HG02571 (cell line): Measurements from ENCODE around the gene MYO19.
"Not testable (repeated sequence)": the region's sequence is repeated elsewhere in the genome, so short reads cannot be mapped to it uniquely, and the experiment has no call there.

ENCODE experiments used
- ATAC-seq: cut with Tn5 transposase; IDR thresholded peaks from one replicate; pipeline ENCODE4 v1.9.1; 2021; ENCODE audit warnings: mild to moderate bottlenecking, moderate library complexity; ENCODE audit not compliant: unreplicated experiment

The MYO19 gene

DNA sequence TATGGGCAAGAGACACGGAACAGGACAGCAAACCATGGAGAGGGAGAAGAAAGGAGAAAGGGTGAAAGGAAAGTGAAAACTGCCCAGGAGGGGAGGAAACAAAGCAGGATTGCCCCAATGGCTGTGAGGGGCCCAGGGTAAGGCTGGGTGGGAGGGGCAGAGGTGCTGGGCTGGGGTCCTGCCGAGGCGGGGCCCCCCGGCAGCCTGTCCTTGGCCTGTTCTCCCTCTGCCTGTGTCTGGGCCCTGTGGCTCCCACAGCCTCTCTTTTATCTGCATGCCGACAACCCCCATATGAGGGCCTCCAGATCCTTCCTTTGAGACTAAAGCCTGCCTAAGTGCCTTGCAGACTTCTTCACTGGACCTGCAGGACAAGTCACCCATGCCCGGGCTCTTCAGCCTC lies 32.7 kb downstream of the MYO19 start:
- ATAC-seq, result no peak

DNA sequence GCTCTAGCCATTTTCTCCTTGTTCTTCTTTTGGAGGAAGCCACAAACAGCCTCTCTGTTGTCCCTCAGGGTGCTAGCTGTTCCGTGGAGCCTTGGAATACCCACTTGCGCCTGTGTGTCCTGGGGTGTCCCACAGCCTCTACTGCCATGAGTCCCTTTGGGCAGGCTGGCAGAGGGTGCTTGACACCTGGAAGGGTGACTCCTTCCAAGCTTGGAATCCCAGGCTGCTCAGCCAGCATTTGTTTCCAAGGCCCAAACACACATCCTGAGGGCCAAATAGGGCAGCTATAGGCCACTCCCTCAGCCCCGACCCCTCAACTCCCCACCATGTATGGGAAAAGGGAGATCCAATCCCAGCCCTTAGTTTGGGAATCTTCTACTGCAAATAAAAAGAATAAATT lies 33.3 kb downstream of the MYO19 start:
- no peak for ATAC-seq

GRCh38 chr17:36500745-36501225 lies 33.9 kb downstream of the MYO19 start:
- ATAC-seq, result no peak

- ATAC-seq, result no peak
Observed at GRCh38 chr17:36498560-36499300, 35.9 kb downstream of the MYO19 start.

- no peak for ATAC-seq
Observed at GRCh38 chr17:36498155-36498554, 36.5 kb downstream of the MYO19 start.

DNA sequence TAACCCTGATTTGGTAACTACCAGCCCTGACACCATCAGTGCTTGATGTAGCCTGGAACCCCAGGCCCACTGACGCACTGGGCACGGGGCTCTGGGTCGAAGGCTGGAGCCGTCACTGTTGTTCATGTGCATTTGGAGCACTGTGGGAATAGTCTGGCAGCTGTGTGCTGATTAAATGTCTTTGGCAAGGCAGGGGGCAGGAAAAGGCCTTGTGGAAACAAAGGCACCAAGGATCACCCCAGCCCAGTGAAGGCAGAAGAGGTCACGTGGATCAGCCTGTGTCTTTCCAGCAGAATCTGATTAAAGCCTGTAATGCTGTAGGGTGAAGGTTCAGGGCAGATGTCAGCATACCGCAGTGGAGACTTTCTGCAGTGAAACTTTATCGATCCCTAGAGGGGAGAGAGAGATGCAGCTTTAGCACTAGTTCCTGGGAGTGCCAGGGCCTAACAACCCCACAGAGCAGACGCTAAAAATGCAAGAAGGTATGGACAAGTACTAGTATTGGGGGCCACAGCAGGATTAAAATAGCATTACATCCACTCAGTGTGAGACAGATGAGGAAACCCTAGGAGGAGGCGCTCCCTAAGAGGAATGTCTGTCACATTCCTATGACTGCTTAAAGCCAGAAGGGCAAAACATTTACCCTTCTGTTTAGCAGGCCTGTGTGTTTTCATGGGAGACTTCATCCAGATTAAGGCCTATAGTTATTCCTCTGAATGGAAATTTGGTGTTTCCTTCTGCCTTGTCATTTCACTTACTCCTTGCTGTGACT lies 38.5 kb downstream of the MYO19 start:
- no peak for ATAC-seq

- no peak for ATAC-seq
Observed at GRCh38 chr17:36495076-36495578, 39.5 kb downstream of the MYO19 start.

DNA sequence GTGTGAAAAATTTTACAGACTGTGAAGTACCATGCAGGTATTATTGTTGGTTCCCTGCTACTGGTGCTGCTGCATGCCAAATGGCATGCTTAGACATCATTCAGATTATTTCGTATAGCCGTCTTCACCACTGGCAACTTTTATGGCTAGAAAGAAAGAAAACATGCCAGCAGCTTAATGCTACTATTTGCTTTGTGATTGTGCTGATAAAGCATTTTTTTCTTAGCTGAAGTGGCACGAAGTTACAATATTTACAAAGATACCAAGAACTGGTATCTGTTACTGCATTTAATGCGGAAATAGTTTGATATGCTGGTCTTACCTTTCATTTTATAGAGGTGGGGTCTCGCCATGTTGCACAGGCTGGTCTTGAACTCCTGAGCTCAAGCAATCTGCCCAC lies 40.0 kb downstream of the MYO19 start:
- no peak for ATAC-seq

GRCh38 chr17:36493956-36494355 lies 40.7 kb downstream of the MYO19 start:
- ATAC-seq, result no peak

GRCh38 chr17:36486204-36487194 lies 48.2 kb downstream of the MYO19 start, which contains the start of gene ZNHIT3:
ZNHIT3 (plus strand) TSS chr17:36486681; CDS start chr17:36486700, 19 bp downstream.
- peak; percentile 85 for ATAC-seq

DNA sequence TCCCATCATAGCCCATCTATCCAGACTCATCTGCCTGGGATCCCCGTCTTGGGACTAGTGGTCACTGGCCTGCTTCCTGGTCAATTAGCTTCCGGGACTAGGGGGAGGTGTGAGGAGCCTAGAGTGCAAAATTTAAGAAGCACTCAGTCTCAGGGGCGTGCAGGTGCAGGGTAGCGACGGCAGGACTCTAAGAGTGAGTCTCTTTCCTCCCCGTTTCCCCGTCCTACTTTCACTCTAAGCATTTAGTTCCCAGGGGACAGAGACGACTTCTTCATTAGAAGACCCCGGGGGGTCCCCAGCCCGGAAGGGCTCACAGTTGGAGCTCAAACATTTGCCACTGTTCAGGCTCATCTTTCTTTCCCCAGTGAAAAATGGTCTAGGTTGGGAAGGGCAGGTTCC lies 48.9 kb downstream of the MYO19 start:
- ATAC-seq, result no peak

GRCh38 chr17:36485027-36485426 lies 49.6 kb downstream of the MYO19 start:
- ATAC-seq, result no peak

DNA sequence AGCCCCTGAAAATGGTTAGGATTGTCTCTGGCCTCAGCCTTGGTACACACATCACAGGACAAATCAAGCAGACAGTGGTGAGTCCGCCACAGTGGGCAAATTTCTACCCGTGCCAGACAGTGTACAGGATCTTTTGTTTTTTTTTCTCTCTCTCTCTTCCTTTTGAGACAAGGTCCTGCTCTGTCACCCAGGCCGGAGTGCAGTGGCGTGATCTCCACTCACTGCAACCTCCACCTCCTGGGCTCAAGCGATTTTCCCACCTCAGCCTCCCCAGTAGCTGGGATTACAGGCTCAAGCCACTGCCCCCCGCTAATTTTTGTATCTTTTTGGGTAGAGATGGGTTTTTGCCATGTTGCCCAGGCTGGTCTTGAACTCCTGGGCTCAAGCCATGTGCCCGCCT lies 50.6 kb downstream of the MYO19 start:
- ATAC-seq, result not testable (repeated sequence)

- no peak for ATAC-seq
Observed at GRCh38 chr17:36482611-36483504, 51.8 kb downstream of the MYO19 start.

DNA sequence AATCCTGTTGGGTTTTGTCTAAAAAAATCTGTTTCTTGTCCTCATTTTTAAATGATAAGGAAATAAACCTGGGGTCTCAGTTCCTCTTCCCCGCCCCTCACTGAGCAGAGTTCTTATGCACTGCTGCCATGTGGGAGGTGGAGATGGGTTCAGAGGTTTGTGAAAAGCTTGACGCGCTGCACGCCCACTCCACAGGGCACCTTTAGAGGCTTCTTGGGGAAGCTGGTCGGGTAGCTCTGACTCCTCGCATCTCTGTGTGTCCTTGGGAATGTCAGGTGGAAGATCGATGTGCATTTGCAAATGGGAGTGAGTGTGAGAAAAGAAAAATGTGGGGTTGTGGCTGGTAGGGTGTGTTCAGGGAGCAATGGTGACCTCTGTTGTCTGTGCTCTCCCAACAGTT lies 52.8 kb downstream of the MYO19 start:
- no peak for ATAC-seq

DNA sequence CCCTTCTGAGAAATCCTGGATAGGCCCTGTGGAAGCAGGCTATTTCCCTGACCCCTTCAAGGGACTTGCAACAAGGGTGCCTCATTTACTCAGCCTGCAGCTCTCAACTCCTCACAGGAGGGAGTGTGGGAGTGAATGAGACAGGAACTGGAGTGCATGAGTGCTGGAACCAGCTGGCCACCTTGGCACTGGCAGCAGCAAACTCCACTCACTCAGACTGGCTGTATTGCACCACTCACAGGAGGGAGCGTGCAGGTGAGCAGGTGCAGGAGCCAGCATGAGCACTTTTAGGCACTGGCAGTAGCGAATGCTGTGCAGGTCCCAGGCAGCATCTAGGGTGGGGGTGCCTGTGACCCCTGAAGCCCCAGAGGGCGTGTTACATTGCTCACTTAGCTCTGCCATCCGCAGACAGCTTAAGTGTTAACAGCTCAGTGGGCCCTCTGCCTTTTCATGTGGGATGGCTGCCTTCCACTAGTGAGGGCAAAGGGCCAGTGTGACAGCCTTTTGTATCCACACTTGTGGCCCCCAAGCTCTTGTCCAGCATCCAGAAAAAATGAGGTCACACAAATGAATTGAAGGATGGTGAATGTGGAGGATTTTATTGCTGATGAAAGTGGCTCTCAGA lies 59.2 kb downstream of the MYO19 start:
- ATAC-seq, result no peak

DNA sequence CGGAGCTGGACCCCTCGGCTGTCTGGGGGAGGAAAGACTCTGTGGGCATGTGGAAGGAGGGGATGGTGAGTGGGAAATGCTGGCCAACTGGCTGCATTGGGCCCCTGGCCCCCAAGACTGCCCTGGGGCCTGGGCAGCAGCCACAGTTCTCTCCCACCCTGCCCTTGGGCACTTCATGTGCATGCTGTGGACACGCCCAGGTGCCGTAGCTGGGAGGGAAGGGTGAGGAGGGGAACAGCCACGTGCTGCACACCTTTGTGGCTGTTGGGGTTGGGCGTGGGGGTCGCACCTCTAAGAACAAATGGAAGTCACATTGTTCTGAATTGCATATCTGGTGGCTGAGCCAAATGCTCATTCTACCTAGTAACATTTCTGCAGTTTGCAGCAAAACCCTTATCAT lies 60.1 kb downstream of the MYO19 start:
- ATAC-seq, result no peak

DNA sequence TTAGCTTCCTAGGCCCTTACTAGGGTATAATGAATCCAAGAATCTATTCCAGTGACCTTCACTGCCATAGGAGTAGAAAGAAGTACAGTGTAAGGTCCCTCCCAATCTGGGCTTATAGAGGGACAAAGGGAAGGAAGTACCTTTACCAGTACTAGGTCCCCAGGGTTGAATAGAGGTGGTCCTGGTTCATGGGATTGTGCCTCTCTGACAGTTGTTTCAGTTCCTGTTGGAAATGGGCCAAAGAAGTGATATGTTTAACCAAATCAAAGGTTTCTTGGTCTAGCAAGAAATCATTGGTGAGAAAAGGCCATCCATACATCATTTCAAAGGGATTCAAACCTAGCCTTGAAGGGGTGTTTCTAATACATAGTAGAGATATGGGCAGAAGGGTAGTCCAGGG lies 64.2 kb downstream of the MYO19 start:
- ATAC-seq, result no peak

DNA sequence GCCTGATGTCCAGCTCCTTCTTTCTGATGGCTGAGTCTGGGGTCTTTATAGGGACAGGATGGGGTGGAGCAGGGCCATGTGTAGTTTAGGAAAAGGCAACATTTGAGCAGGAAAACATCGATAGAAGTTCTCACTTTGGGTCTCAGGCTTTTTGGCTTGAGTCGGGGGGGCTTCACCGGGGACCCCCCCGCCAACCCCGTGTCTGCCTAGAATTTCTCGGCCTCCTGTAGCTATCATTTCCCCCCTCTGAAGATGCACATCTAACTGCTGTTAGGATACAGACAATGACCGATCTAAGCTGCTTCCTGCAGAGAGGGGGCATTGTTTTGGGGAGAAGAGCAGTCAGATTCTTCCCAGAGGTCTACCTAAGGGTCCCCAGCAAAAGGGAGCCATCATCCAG lies 64.9 kb downstream of the MYO19 start:
- ATAC-seq, result no peak
